Pancreas (tissue), 10 donors: ENCODE results near the gene ASB10. TPM values are rescaled to one million over a fixed set of nuclear protein-coding genes. Genes with fewer than 3 reads are reported as not detected.

ENCODE experiments used
- ATAC-seq, 4 donors: fragments of 200-7000 bp; cut with Tn5 transposase; one replicate each; pipeline versions ENCODE4 v1.8.0 to v1.9.1; 2020; ENCODE audit warnings: mild to moderate bottlenecking in 4 of 4, moderate library complexity in 4 of 4
- DNase-seq, 6 donors: peaks; one replicate each; pipeline ENCODE4 v3.0.0-alpha.2; 2020
- FAIRE-seq: peaks from 2 replicates; lab custom pipeline; 2012; peaks lifted over from hg19 to GRCh38; lab: Jason Lieb, UNC
- H3K27ac ChIP-seq, 4 donors: fragments of 200-600 bp; sonication (generic); 1 replicate in 3 of 4; 2 replicates in 1 of 4; pipeline versions ENCODE4 v1.5.0 to v1.8.0; 2020
- H3K27me3 ChIP-seq, 4 donors: fragments of 200-600 bp; one replicate each; pipeline ENCODE4 v1.8.0; 2021
- H3K36me3 ChIP-seq, 3 donors: fragments of 200-600 bp; sonication (generic) in 1 of 3; one replicate each; pipeline versions ENCODE4 v1.5.0 to v1.8.0; 2020 to 2021
- H3K4me1 ChIP-seq, 3 donors: fragments of 200-600 bp; one replicate each; pipeline ENCODE4 v1.8.0; 2021
- H3K4me3 ChIP-seq, 4 donors: fragments of 200-600 bp; sonication (generic) in 2 of 4; one replicate each; pipeline versions ENCODE4 v1.5.0 to v1.8.0; 2020 to 2021
- H3K9me3 ChIP-seq, 4 donors: fragments of 200-600 bp; one replicate each; pipeline ENCODE4 v1.8.0; 2021
- CTCF ChIP-seq, 4 donors: fragments of 200-600 bp; sonication (generic) in 3 of 4; IDR thresholded peaks; one replicate each; pipeline versions ENCODE4 v1.5.0 to v1.8.0; 2021; ENCODE audit warnings: antibody characterized with exemption in 4 of 4
- WGBS, 2 donors: extraction: QIAGEN DNeasy Blood & Tissue Kit; methylation state at CpG; one replicate each; pipeline ENCODE4 v1.1.7; 2013; 5-methylcytosine and 5-hydroxymethylcytosine counted together
- intact Hi-C, 3 donors: fragments of 100-400 bp; cut with DNase I; formaldehyde crosslinking; loops; one replicate each; pipeline versions ENCODE4 v1.11.1 to v1.14.2; 2022
- polyA plus RNA-seq, 2 donors: library from polyadenylated mRNA; stranded (reverse); fragments of 200-250 nt; gene quantifications; one replicate each; pipeline ENCODE4 v1.2.3, GENCODE V29; 2013
- total RNA-seq, 6 donors: library from RNA; stranded (reverse); fragmentation: NEBNext Ultra II Directional in 4 of 6; extraction: Animal tissue kit (Norgen Biotek cat#: 25700) in 4 of 6; gene quantifications; one replicate each; pipeline versions ENCODE4 v1.2.1 to v1.2.4, GENCODE V29; 2021 to 2023
- donor health status: healthy with polysubstance abuse.
- donor health status: DM: no; HTN: no; CAD: no; lungs with moderate emphysema.
- donor health status: DM: no; HTN: no; CAD: no.
- donor health status: control.
- donor health status: control.
- donor health status: Bipolar disorder and iron deficiency.
- donor health status: DM: yes; HTN: yes; CAD: no.
- donor health status: DM: no; HTN: no; CAD: no.
- donor health status: DM: no; HTN: no; CAD: no.
- donor health status: DM: yes; HTN: yes; CAD: no.

The ASB10 gene
- total and polyA plus RNA-seq, 8 donors: not detected

GRCh38 chr7:151207804-151208203, 20.8 kb upstream of the ASB10 start:
- ATAC-seq: no peak

GRCh38 chr7:151207315-151207714, 20.3 kb upstream of the ASB10 start:
- Histone ChIP-seq H3K4me3 (no peak overlapping the region), H3K4me1 (no peaks in the 10 kb centered on the region), H3K36me3 (no peaks in the 10 kb centered on the region), H3K27me3 (no peaks in the 10 kb centered on the region), H3K27ac (no peak overlapping the region), H3K9me3 (no peaks in the 10 kb centered on the region)
- ATAC-seq: no peak
- intact Hi-C loops: no loop called here
- 60 to 69% methylated on average over 9 of the region's 9 CpGs for WGBS, 2 donors
- no peak for FAIRE-seq
- DNase-seq: no peak
- no peak for TF ChIP-seq CTCF (IDR thresholded peaks at IDR 0.05)

More at GRCh38 chr7:151207804-151208203, 20.8 kb upstream of the ASB10 start:
- Histone ChIP-seq H3K36me3 (no peaks in the 10 kb centered on the region), H3K4me3 (no peak overlapping the region), H3K9me3 (no peaks in the 10 kb centered on the region), H3K27me3 (no peaks in the 10 kb centered on the region), H3K4me1 (no peaks in the 10 kb centered on the region), H3K27ac (no peak overlapping the region)
- DNase-seq: no peak
- TF ChIP-seq CTCF (IDR thresholded peaks at IDR 0.05): no peak
- intact Hi-C loops: no loop called here
- 23 to 24% methylated on average over 12 of the region's 12 CpGs for WGBS, 2 donors
- FAIRE-seq: no peak

GRCh38 chr7:151206914-151207313, 19.9 kb upstream of the ASB10 start:
- no peak for DNase-seq
- no peaks in the 10 kb centered on the region for H3K9me3 ChIP-seq
- H3K4me1 ChIP-seq: no peaks in the 10 kb centered on the region
- no peaks in the 10 kb centered on the region for H3K27me3 ChIP-seq
- no peak for ATAC-seq
- no peak for TF ChIP-seq CTCF (IDR thresholded peaks at IDR 0.05)
- WGBS, 2 donors: 50 to 61% methylated on average over 9 of the region's 9 CpGs
- no peak overlapping the region for H3K4me3 ChIP-seq
- H3K27ac ChIP-seq: no peak overlapping the region
- no peak for FAIRE-seq
- H3K36me3 ChIP-seq: no peaks in the 10 kb centered on the region
- intact Hi-C loops: no loop called here

- no peak for DNase-seq
- no peak for ATAC-seq
- intact Hi-C loops: no loop called here
- Histone ChIP-seq H3K9me3 (no peaks in the 10 kb centered on the region), H3K36me3 (no peaks in the 10 kb centered on the region), H3K4me1 (no peaks in the 10 kb centered on the region), H3K4me3 (no peak overlapping the region), H3K27ac (no peak overlapping the region), H3K27me3 (no peaks in the 10 kb centered on the region)
- FAIRE-seq: no peak
- no peak for TF ChIP-seq CTCF (IDR thresholded peaks at IDR 0.05)
- 59 to 70% methylated on average over 6 of the region's 6 CpGs for WGBS, 2 donors
Observed at GRCh38 chr7:151205730-151206129, 18.7 kb upstream of the ASB10 start.

GRCh38 chr7:151204383-151205032, 17.5 kb upstream of the ASB10 start:
- FAIRE-seq (no peak), DNase-seq (no peak), ATAC-seq (peak in 2 of 4 donors; percentile 33 to 40)
- Histone ChIP-seq H3K36me3 (no peaks in the 10 kb centered on the region), H3K4me3 (no peak overlapping the region), H3K4me1 (no peaks in the 10 kb centered on the region), H3K27ac (no peak overlapping the region), H3K27me3 (no peaks in the 10 kb centered on the region), H3K9me3 (no peaks in the 10 kb centered on the region)
- intact Hi-C loops: no loop called here
- 45 to 58% methylated on average over 47 to 48 of the region's 48 CpGs for WGBS, 2 donors
- TF ChIP-seq CTCF (IDR thresholded peaks at IDR 0.05): no peak
